SK-N-SH treated with all-trans-retinoic acid at 6 μM for 48 hours (cell line): ENCODE data around the gene ZCCHC24.

Experiments used
- GLIS3 ChIP-seq: fragments of 250-450 bp; sonication (Bioruptor Pico); IDR thresholded peaks from 2 replicates; pipeline ENCODE4 v1.5.0; 2020; ENCODE audit warnings: mild to moderate bottlenecking, moderate library complexity
- OSR1 ChIP-seq: fragments of 250-450 bp; sonication (Bioruptor Pico); IDR thresholded peaks from 2 replicates; pipeline ENCODE4 v1.8.0; 2022; ENCODE audit warnings: moderate library complexity, mild to moderate bottlenecking, inconsistent platforms
- PPARA ChIP-seq: fragments of 250-450 bp; sonication (Bioruptor Pico); IDR thresholded peaks from 2 replicates; pipeline ENCODE4 v1.5.0; 2020; ENCODE audit warnings: mild to moderate bottlenecking, borderline replicate concordance
- RARB ChIP-seq: fragments of 250-450 bp; sonication (Bioruptor Pico); IDR thresholded peaks from 2 replicates; pipeline ENCODE4 v1.8.0; 2021; ENCODE audit warnings: mild to moderate bottlenecking, moderate library complexity
- ZFP30 ChIP-seq: fragments of 450-650 bp; formaldehyde crosslinking; IDR thresholded peaks from 2 replicates; pipeline ENCODE4 v1.5.0; 2022; ENCODE audit warnings: mild to moderate bottlenecking, moderate library complexity
- TF ChIP-seq, protein P1 (sequence below): fragments of 250-450 bp; sonication (Bioruptor Pico); IDR thresholded peaks from 2 replicates; pipeline ENCODE4 v1.5.1; 2020; ENCODE audit warnings: low read depth, mild to moderate bottlenecking, moderate library complexity
- TF ChIP-seq, protein P2 (sequence below): fragments of 250-450 bp; sonication (Bioruptor Pico); IDR thresholded peaks from 2 replicates; pipeline ENCODE4 v1.8.0; 2020; ENCODE audit warnings: mild to moderate bottlenecking, moderate library complexity, borderline replicate concordance
- TF ChIP-seq, protein P3 (sequence below): fragments of 250-450 bp; sonication (Bioruptor Pico); IDR thresholded peaks from 2 replicates; pipeline ENCODE4 v1.5.0; 2020; ENCODE audit warnings: mild to moderate bottlenecking, moderate library complexity

DNA sequence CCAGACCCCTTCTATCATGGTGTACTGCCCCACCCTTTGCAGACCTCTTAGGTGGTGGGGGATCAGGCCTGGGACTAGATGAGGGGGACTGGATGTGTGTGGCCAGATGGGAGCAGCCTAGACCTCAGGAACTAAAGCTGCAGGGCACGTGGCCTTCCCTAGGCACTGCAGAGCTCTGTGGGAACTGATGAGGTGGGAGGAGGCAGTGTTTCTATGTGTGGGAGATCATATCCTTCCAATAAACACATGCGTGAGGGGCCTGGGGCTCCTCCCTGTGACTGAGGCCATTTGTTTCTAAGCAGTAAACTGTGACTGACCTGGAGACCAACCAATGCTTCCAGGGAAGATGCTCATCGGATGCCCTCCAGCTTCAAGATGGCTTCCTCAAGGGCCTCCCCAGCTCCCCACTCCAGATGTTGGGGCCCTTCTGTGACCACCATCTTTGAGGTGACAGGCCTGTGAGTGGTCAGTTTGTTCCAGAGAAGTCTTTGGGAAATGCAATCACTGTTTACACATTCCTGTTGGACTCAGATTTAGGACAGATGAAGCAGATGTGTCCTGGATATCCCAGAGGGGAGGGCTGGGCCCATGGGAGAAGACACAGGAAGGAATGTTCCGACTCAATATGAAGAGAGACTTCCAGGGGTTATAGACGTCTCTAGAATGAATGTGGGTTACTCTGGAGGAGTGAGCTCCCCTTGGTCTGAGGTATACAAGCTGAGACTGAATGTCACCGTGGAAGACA is 23.6 kb upstream of the ZCCHC24 start:
- TF ChIP-seq GLIS3 (CRISPR knock-in tag) (no peak), PPARA (CRISPR knock-in tag) (no peak), ZFP30 (CRISPR knock-in tag) (no peak), RARB (CRISPR knock-in tag) (no peak), OSR1 (CRISPR knock-in tag) (no peak)
- TF ChIP-seq, protein P1, sequence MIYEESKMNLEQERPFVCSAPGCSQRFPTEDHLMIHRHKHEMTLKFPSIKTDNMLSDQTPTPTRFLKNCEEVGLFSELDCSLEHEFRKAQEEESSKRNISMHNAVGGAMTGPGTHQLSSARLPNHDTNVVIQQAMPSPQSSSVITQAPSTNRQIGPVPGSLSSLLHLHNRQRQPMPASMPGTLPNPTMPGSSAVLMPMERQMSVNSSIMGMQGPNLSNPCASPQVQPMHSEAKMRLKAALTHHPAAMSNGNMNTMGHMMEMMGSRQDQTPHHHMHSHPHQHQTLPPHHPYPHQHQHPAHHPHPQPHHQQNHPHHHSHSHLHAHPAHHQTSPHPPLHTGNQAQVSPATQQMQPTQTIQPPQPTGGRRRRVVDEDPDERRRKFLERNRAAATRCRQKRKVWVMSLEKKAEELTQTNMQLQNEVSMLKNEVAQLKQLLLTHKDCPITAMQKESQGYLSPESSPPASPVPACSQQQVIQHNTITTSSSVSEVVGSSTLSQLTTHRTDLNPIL, result no peak
- TF ChIP-seq, protein P2, sequence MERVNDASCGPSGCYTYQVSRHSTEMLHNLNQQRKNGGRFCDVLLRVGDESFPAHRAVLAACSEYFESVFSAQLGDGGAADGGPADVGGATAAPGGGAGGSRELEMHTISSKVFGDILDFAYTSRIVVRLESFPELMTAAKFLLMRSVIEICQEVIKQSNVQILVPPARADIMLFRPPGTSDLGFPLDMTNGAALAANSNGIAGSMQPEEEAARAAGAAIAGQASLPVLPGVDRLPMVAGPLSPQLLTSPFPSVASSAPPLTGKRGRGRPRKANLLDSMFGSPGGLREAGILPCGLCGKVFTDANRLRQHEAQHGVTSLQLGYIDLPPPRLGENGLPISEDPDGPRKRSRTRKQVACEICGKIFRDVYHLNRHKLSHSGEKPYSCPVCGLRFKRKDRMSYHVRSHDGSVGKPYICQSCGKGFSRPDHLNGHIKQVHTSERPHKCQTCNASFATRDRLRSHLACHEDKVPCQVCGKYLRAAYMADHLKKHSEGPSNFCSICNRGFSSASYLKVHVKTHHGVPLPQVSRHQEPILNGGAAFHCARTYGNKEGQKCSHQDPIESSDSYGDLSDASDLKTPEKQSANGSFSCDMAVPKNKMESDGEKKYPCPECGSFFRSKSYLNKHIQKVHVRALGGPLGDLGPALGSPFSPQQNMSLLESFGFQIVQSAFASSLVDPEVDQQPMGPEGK (CRISPR knock-in tag), result no peak
- TF ChIP-seq, protein P3, sequence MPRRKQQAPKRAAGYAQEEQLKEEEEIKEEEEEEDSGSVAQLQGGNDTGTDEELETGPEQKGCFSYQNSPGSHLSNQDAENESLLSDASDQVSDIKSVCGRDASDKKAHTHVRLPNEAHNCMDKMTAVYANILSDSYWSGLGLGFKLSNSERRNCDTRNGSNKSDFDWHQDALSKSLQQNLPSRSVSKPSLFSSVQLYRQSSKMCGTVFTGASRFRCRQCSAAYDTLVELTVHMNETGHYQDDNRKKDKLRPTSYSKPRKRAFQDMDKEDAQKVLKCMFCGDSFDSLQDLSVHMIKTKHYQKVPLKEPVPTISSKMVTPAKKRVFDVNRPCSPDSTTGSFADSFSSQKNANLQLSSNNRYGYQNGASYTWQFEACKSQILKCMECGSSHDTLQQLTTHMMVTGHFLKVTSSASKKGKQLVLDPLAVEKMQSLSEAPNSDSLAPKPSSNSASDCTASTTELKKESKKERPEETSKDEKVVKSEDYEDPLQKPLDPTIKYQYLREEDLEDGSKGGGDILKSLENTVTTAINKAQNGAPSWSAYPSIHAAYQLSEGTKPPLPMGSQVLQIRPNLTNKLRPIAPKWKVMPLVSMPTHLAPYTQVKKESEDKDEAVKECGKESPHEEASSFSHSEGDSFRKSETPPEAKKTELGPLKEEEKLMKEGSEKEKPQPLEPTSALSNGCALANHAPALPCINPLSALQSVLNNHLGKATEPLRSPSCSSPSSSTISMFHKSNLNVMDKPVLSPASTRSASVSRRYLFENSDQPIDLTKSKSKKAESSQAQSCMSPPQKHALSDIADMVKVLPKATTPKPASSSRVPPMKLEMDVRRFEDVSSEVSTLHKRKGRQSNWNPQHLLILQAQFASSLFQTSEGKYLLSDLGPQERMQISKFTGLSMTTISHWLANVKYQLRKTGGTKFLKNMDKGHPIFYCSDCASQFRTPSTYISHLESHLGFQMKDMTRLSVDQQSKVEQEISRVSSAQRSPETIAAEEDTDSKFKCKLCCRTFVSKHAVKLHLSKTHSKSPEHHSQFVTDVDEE, result no peak
